IMR-90 (cell line): ENCODE data around the gene MRPL40. TPM values are rescaled to one million over a fixed set of nuclear protein-coding genes. Genes with fewer than 3 reads are reported as not detected.

Experiments used
- ATAC-seq: fragments of 200-7000 bp; cut with Tn5 transposase; 2 replicates; pipeline ENCODE4 v1.9.1; 2020; ENCODE audit warnings: low read depth, mild to moderate bottlenecking, moderate library complexity
- BruUV-seq: library from RNA; stranded (reverse); fragments of 400-500 nt; replicated peaks from 2 replicates; lab custom pipeline; 2021; lab: Mats Ljungman, UMichigan
- CTCF ChIA-PET: fragments of 300-600 bp; formaldehyde crosslinking; extraction: SDS; loops from one replicate; lab custom pipeline; 2021; ENCODE audit warnings: antibody characterized with exemption; lab: Yijun Ruan, JAX
- POLR2A ChIA-PET: fragments of 300-600 bp; sonication (Branson Sonifier 250); formaldehyde crosslinking; loops from one replicate; lab custom pipeline; 2022; ENCODE audit warnings: antibody characterized with exemption; ENCODE audit not compliant: unreplicated experiment; lab: Charles Lee
- DNase-seq: peaks from one replicate; pipeline ENCODE4 v3.0.0; 2013
- H2AFZ ChIP-seq: replicated peaks from 2 replicates; pipeline ENCODE3; 2013; ENCODE audit warnings: low read length, mild to moderate bottlenecking; ENCODE audit not compliant: poor library complexity
- H2AK5ac ChIP-seq: 2 replicates; pipeline ENCODE4 v1.6.1; 2013; ENCODE audit warnings: low read depth, low read length, inconsistent platforms
- H2AK9ac ChIP-seq: replicated peaks from 2 replicates; pipeline ENCODE3; 2013; ENCODE audit warnings: mild to moderate bottlenecking, low read depth, low read length, moderate library complexity; ENCODE audit not compliant: poor library complexity
- H2BK120ac ChIP-seq: 2 replicates; pipeline ENCODE4 v1.6.1; 2013; ENCODE audit warnings: low read depth, low read length, inconsistent platforms
- H2BK15ac ChIP-seq: 3 replicates; pipeline ENCODE4 v1.6.1; 2013; ENCODE audit warnings: low read depth, low read length, inconsistent platforms
- H2BK20ac ChIP-seq: 2 replicates; pipeline ENCODE4 v1.6.1; 2013; ENCODE audit warnings: low read depth, mild to moderate bottlenecking, inconsistent platforms, low read length, moderate library complexity
- H2BK5ac ChIP-seq: 2 replicates; pipeline ENCODE4 v1.6.1; 2013; ENCODE audit warnings: mild to moderate bottlenecking, low read depth, low read length, inconsistent platforms; ENCODE audit not compliant: poor library complexity, severe bottlenecking
- H3K14ac ChIP-seq: replicated peaks from 2 replicates; pipeline ENCODE4 v1.6.1; 2013; ENCODE audit warnings: low read depth, low read length, inconsistent platforms
- H3K18ac ChIP-seq: 2 replicates; pipeline ENCODE4 v1.6.1; 2013; ENCODE audit warnings: low read depth, low read length, control low read depth
- H3K23ac ChIP-seq: 2 replicates; pipeline ENCODE4 v1.6.1; 2013; ENCODE audit warnings: low read depth, low read length, inconsistent platforms
- H3K27ac ChIP-seq: 2 replicates; pipeline ENCODE4 v1.5.1; 2013; ENCODE audit warnings: mild to moderate bottlenecking, control low read depth, low read length; ENCODE audit not compliant: insufficient read depth
- H3K27me3 ChIP-seq: 2 replicates; pipeline ENCODE4 v1.6.1; 2013; ENCODE audit warnings: low read length; ENCODE audit not compliant: control insufficient read depth, insufficient read depth
- H3K36me3 ChIP-seq: 2 replicates; pipeline ENCODE4 v1.6.1; 2013; ENCODE audit warnings: low read length, mixed read lengths; ENCODE audit not compliant: control insufficient read depth, insufficient read depth
- H3K4ac ChIP-seq: 2 replicates; pipeline ENCODE4 v1.6.1; 2013; ENCODE audit warnings: low read depth, low read length, inconsistent platforms
- H3K4me1 ChIP-seq: 2 replicates; pipeline ENCODE4 v1.6.1; 2013; ENCODE audit warnings: low read length, mixed read lengths; ENCODE audit not compliant: control insufficient read depth, insufficient read depth
- H3K4me2 ChIP-seq: 2 replicates; pipeline ENCODE4 v1.6.1; 2013; ENCODE audit warnings: low read depth, mild to moderate bottlenecking, control low read depth, low read length, moderate library complexity
- H3K4me3 ChIP-seq: 2 replicates; pipeline ENCODE4 v1.5.1; 2013; ENCODE audit warnings: low read depth, mild to moderate bottlenecking, control low read depth, low read length, moderate library complexity; ENCODE audit not compliant: insufficient read depth
- H3K56ac ChIP-seq: 2 replicates; pipeline ENCODE4 v1.6.1; 2013; ENCODE audit warnings: low read length, inconsistent platforms; ENCODE audit not compliant: insufficient read depth; ENCODE audit errors: extremely low read depth
- H3K79me1 ChIP-seq, 2 experiments: 2 replicates each; pipeline ENCODE4 v1.6.1; 2013; ENCODE audit warnings: low read length in 2 of 2, inconsistent platforms in 1 of 2, low read depth in 1 of 2
- H3K9ac ChIP-seq: 2 replicates; pipeline ENCODE4 v1.6.1; 2013; ENCODE audit warnings: low read depth, low read length, control low read depth
- H3K9me1 ChIP-seq: 2 replicates; pipeline ENCODE4 v1.6.1; 2013; ENCODE audit warnings: low read length, inconsistent platforms; ENCODE audit not compliant: insufficient read depth
- H3K9me3 ChIP-seq: 2 replicates; pipeline ENCODE4 v1.6.1; 2013; ENCODE audit warnings: low read length; ENCODE audit not compliant: control insufficient read depth, insufficient read depth
- H4K20me1 ChIP-seq: 2 replicates; pipeline ENCODE4 v1.6.1; 2013; ENCODE audit warnings: low read length, inconsistent platforms; ENCODE audit not compliant: insufficient read depth
- H4K5ac ChIP-seq: 2 replicates; pipeline ENCODE4 v1.6.1; 2013; ENCODE audit warnings: mild to moderate bottlenecking, low read depth, low read length, control low read depth
- H4K8ac ChIP-seq, 2 experiments: 2 replicates each; pipeline ENCODE4 v1.6.1; 2013; ENCODE audit warnings: low read depth in 2 of 2, low read length in 2 of 2, control low read depth in 1 of 2, inconsistent platforms in 1 of 2
- H4K91ac ChIP-seq: 2 replicates; pipeline ENCODE4 v1.6.1; 2013; ENCODE audit warnings: low read depth, low read length, inconsistent platforms; ENCODE audit not compliant: insufficient read depth
- CTCF ChIP-seq: conservative IDR thresholded peaks from 2 replicates; pipeline ENCODE4 v1.5.1; 2012; ENCODE audit warnings: mild to moderate bottlenecking, low read depth, low read length, improper control_type of control experiment
- MAZ ChIP-seq: IDR thresholded peaks from 2 replicates; pipeline ENCODE4 v1.6.1; 2012; ENCODE audit warnings: low read depth, mild to moderate bottlenecking, low read length, improper control_type of control experiment, moderate library complexity, borderline replicate concordance
- NFE2L2 ChIP-seq: fragments of 150-350 bp; IDR thresholded peaks from 2 replicates; pipeline ENCODE4 v1.6.1; 2016; ENCODE audit warnings: low read depth, mild to moderate bottlenecking, low read length
- RAD21 ChIP-seq: IDR thresholded peaks from 2 replicates; pipeline ENCODE4 v1.6.1; 2012; ENCODE audit warnings: low read length, improper control_type of control experiment
- RFX5 ChIP-seq: IDR thresholded peaks from 2 replicates; pipeline ENCODE4 v1.8.0; 2012; ENCODE audit warnings: low read depth, mild to moderate bottlenecking, low read length, moderate library complexity
- WGBS, 2 experiments: methylation state at CpG; one replicate each; pipeline versions ENCODE4 v1.1.5 to v1.1.7; 2013; ENCODE audit warnings: missing lambda C conversion rate in 2 of 2; ENCODE audit not compliant: insufficient read length in 1 of 2; ENCODE audit errors: extremely low coverage in 2 of 2; 5-methylcytosine and 5-hydroxymethylcytosine counted together
- dilution Hi-C: fragments of 300-500 bp; cut with HindIII; formaldehyde crosslinking; loops from one replicate; pipeline ENCODE4 v1.14.3; 2018; ENCODE audit warnings: low sequenced_read_pairs; ENCODE audit not compliant: unreplicated experiment
- in situ Hi-C: fragments of 300-500 bp; cut with MboI; formaldehyde crosslinking; loops from 3 replicates; pipeline ENCODE4 v1.14.3; 2019; ENCODE audit warnings: low sequenced_read_pairs, inconsistent platforms, mixed read lengths
- intact Hi-C: fragments of 100-400 bp; cut with micrococcal nuclease; formaldehyde crosslinking; loops from 2 replicates; pipeline ENCODE4 v1.10.0; 2022
- polyA plus RNA-seq, 3 experiments: library from polyadenylated mRNA; depleted of rRNA; stranded (reverse); fragments of >200 nt; gene quantifications; 2 replicates each; pipeline ENCODE4 v1.2.3, GENCODE V29; 2012; ENCODE audit warnings: low replicate concordance in 1 of 3
- total RNA-seq: library from RNA; depleted of rRNA; stranded (reverse); fragments of >200 nt; gene quantifications from 2 replicates; pipeline ENCODE4 v1.2.3, GENCODE V29; 2012

MRPL40 gene
- total and polyA plus RNA-seq, 2 of the 4 experiments (the other 2 are of a cell fraction) = 36.7 to 37.5 TPM

DNA sequence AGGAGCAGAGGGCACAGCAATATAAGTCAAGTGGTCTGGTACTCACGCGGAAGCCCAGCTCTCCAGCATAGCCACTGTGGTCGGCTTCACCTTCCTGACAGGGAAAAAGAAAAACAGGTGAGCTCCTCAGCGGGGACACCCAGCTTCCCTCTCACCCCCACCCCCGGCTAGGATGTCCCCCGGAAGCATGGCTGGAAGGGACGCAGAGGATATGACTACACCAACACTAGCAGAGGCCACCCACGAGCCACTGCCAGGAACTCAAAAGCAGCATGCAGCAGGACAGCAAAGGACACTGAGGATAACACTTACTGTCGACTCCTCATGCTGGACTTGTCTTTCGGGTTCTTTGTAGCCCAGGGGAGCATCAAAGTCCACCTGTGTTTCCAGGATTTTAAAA lies 24.2 kb downstream of the MRPL40 start:
- Histone ChIP-seq H2AK5ac (no peak overlapping the region), H3K4me2 (no peak overlapping the region), H3K9ac (no peak overlapping the region), H3K23ac (no peak overlapping the region), H3K18ac (no peak overlapping the region), H3K9me3 (no peaks in the 10 kb centered on the region), H4K20me1 (peaks cover 4% of the 10 kb centered on the region), H4K91ac (no peak overlapping the region), H2BK5ac (no peak overlapping the region), H3K79me1 (peaks cover 8 to 19% of the 10 kb centered on the region in 2 experiments; a peak in 2 of 4 replicates), H3K27ac (no peak overlapping the region), H2BK15ac (no peak overlapping the region), H3K4me3 (no peak overlapping the region), H3K14ac (no peak overlapping the region), H3K56ac (no peak overlapping the region), H3K4me1 (peaks cover 4% of the 10 kb centered on the region; the same call in 1 of the 2 replicates), H3K27me3 (no peaks in the 10 kb centered on the region), H3K9me1 (peaks cover 10% of the 10 kb centered on the region), H3K36me3 (peaks cover 57% of the 10 kb centered on the region), H2AFZ (peak overlapping the region; percentile 15), H4K8ac (no peak overlapping the region), H4K5ac (no peak overlapping the region), H3K4ac (no peak overlapping the region), H2BK120ac (no peak overlapping the region), H2BK20ac (no peak overlapping the region), H2AK9ac (no peak overlapping the region)
- no TSS peak for BruUV-seq
- WGBS, 2 experiments = 85% methylated on average over 4 of the region's 10 CpGs; no CpG with 5 or more reads in 1 of the 2 experiments
- intact Hi-C loops = no loop called here
- POLR2A ChIA-PET = no interaction called here
- CTCF ChIA-PET = no interaction called here
- in situ Hi-C loops = no loop called here
- no peak for ATAC-seq
- no peak for DNase-seq
- TF ChIP-seq RAD21 (no peak), NFE2L2 (no peak), CTCF (no peak), RFX5 (no peak), MAZ (no peak)
- dilution Hi-C loops = no loop called here
